ENCODE data around the gene TNFAIP8L2. TPM values are rescaled to one million over a fixed set of nuclear protein-coding genes. Genes with fewer than 3 reads are reported as not detected.
A peak's percentile ranks its signal among the peaks of the same experiment; 100 is the strongest.

Gene TNFAIP8L2
- total and polyA plus RNA-seq, 12 donors = 1.4 to 19.9 (median 7.3) TPM

DNA sequence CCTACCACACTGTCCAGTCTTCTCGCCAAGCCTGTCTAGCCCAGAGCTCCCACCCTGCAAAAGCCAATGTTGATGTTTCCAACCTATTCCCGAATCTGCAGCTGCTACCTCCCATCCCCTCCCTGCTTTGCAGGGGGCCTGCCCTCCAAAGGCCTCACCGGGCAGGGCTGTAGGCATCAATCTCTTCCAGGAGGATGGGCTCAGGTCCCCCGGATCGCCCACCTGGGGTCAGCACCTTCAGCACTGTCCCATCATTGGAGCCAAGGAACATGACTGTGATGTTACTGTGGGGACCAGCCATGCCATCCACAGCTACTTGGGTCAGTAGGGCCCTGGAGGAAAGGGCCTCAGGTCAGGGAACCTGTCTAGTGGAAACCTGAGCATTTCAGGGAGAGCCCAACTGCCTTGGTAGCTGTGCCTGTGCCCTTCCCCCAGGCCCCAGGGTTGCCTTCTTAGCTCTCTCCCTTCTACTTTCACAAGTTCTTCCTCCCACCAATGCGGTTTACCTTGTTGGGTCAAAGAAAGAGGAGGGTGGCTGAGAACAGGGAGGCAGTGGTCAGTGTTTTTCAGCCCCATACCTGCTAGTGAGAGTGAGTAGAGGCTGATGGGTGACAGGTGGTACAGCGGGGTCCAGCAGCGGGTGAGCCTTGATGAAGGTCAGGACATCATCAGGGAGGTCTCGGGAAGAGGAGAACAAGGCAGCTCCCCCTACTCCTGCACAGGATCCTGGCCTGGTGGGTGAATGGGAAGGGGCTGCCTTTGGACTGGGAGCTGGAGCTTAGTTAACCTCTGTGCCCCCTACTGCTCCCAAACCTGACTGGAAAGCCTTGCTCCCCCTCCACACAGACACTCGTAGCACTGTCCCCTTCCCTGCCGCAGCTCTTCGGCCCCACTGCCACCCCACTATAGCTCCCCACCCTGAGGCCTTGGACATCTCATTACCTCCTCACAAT, 20.7 kb upstream of the TNFAIP8L2 start:
- TF ChIP-seq, protein P1, sequence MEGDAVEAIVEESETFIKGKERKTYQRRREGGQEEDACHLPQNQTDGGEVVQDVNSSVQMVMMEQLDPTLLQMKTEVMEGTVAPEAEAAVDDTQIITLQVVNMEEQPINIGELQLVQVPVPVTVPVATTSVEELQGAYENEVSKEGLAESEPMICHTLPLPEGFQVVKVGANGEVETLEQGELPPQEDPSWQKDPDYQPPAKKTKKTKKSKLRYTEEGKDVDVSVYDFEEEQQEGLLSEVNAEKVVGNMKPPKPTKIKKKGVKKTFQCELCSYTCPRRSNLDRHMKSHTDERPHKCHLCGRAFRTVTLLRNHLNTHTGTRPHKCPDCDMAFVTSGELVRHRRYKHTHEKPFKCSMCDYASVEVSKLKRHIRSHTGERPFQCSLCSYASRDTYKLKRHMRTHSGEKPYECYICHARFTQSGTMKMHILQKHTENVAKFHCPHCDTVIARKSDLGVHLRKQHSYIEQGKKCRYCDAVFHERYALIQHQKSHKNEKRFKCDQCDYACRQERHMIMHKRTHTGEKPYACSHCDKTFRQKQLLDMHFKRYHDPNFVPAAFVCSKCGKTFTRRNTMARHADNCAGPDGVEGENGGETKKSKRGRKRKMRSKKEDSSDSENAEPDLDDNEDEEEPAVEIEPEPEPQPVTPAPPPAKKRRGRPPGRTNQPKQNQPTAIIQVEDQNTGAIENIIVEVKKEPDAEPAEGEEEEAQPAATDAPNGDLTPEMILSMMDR (IDR thresholded peaks at IDR 0.05) = no peak
- TF ChIP-seq POLR2A (IDR thresholded peaks at IDR 0.05) = no peak
- Histone ChIP-seq H3K27ac (no peak overlapping the region), H3K4me3 (no peak overlapping the region), H3K4me1 (replicated peaks in 1 of 2) (peaks cover 7 to 9% of the 10 kb centered on the region in 2 donors), H3K27me3 (no peaks in the 10 kb centered on the region), H3K36me3 (replicated peaks in 1 of 2) (no peaks in the 10 kb centered on the region), H3K9me3 (replicated peaks in 1 of 3) (no peaks in the 10 kb centered on the region)
- WGBS, 4 donors = 88 to 95% (median 94%) methylated on average over 11 to 12 of the region's 12 CpGs
- intact Hi-C loops (cut with DNase I) = no loop called here
- DNase-seq = peak in 1 of 7 donors; percentile 24

DNA sequence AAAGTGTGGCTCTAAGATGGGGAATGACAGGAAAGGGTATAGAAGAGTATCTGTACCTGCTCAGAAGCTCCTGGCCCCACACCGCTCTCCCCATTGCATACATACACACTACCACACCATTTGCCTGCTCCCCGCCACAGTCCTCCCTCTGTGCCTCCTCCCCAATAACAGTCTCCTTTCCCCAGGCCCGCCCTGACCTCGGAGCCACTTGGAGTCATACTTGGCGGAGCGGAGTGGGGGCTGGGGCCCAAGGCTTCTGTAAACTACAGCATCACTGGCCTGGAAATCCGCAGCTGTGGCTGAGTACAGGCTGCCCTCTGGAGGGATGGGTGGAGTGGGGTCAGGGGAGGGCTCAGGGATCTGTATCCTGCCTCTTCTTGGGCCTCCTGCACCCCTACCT, 18.7 kb upstream of the TNFAIP8L2 start:
- Histone ChIP-seq H3K27ac (no peak overlapping the region), H3K4me3 (no peak overlapping the region), H3K9me3 (replicated peaks in 1 of 3) (no peaks in the 10 kb centered on the region), H3K27me3 (no peaks in the 10 kb centered on the region), H3K36me3 (replicated peaks in 1 of 2) (no peaks in the 10 kb centered on the region), H3K4me1 (replicated peaks in 1 of 2) (peaks cover 2 to 4% of the 10 kb centered on the region in 2 donors)
- peak in 1 of 7 donors; percentile 27 for DNase-seq
- no peak for TF ChIP-seq POLR2A (IDR thresholded peaks at IDR 0.05)
- TF ChIP-seq, protein P1 (IDR thresholded peaks at IDR 0.05) = no peak
- intact Hi-C loops (cut with DNase I) = no loop called here
- WGBS, 4 donors = 94 to 95% (median 95%) methylated on average over 7 of the region's 7 CpGs

DNA sequence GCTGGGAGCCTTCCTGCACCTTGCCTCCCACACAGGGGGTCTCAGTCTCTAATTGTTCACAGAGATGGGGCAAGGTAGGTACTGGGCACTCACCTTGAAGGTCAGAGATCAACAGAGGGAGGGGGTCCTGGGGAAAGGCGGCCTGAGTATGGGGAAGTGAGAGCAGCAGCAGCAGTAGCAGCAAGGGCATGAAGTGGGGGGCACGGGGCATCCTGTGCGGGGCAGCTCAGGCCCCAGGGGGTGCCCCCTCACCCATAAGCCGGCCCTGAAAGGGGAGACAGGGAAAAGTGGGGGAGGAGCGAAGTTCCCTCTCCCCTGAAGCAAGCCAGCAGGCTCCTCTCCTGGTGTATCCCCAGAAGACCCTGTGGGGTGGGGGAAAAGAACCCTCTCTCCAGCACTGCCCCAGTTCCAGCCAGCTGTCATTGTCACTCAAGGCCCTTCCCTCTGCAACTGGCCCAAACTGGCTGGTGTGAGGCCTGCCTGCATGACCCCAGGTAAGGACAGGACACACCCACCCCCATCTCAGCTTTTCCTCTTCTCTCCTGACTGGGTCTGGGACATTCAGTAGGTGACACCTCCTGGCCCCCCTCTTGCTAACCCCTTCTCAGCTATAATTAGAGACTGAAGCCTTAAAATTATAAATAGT, 13.9 kb upstream of the TNFAIP8L2 start:
- WGBS, 4 donors = 70 to 86% (median 79%) methylated on average over 4 to 5 of the region's 5 CpGs
- no peak overlapping the region for H3K4me3 ChIP-seq
- no peak for TF ChIP-seq POLR2A (IDR thresholded peaks at IDR 0.05)
- TF ChIP-seq, protein P1 (IDR thresholded peaks at IDR 0.05) = no peak
- H3K36me3 ChIP-seq (replicated peaks in 1 of 2) = no peaks in the 10 kb centered on the region
- no peaks in the 10 kb centered on the region for H3K9me3 ChIP-seq (replicated peaks in 1 of 3)
- peak in 1 of 7 donors; percentile 15 for DNase-seq
- H3K4me1 ChIP-seq (replicated peaks in 1 of 2) = peaks cover 0 to 19% of the 10 kb centered on the region in 2 donors
- H3K27me3 ChIP-seq = no peaks in the 10 kb centered on the region
- H3K27ac ChIP-seq = no peak overlapping the region
- intact Hi-C loops (cut with DNase I) = no loop called here

DNA sequence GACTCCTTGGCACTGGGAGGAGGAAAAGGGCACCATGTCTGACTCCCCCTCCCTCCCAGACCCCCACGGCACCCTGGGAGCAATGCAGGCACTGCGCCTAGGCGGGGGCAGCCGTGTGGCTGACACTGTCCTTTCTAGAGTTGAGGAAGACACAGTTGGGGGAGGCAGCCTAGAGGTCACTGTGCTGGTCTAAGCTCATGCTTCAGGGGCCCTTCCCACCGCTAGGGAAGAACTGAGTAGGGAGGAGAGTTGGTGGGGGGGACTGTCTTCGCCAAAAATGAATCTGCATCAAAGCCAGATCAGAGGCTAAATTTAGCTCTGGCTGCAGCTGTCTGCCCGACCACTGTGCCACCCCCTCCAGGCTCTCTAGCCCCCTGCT, 13.4 kb upstream of the TNFAIP8L2 start:
- peak in 1 of 7 donors; percentile 46 for DNase-seq
- H3K27ac ChIP-seq = no peak overlapping the region
- H3K4me1 ChIP-seq (replicated peaks in 1 of 2) = peaks cover 0 to 21% of the 10 kb centered on the region in 2 donors

More for the DNA sequence above, 13.4 kb upstream of the TNFAIP8L2 start:
- Histone ChIP-seq H3K9me3 (replicated peaks in 1 of 3) (no peaks in the 10 kb centered on the region), H3K27me3 (no peaks in the 10 kb centered on the region), H3K36me3 (replicated peaks in 1 of 2) (no peaks in the 10 kb centered on the region), H3K4me3 (no peak overlapping the region)
- intact Hi-C loops (cut with DNase I) = no loop called here
- TF ChIP-seq, protein P1 (IDR thresholded peaks at IDR 0.05) = no peak
- TF ChIP-seq POLR2A (IDR thresholded peaks at IDR 0.05) = no peak
- WGBS, 4 donors = 68 to 83% (median 79%) methylated on average over 4 to 7 of the region's 7 CpGs

All from adrenal gland (tissue), 12 donors.